K562 (cell line): ENCODE results near the gene ORAI3. TPM values are rescaled to one million over a fixed set of nuclear protein-coding genes. Genes with fewer than 3 reads are reported as not detected.
A peak's percentile ranks its signal among the peaks of the same experiment; 100 is the strongest.

Experiments used
- ATAC-seq: fragments of 200-7000 bp; cut with Tn5 transposase; 3 replicates; pipeline ENCODE4 v1.9.1; 2020; ENCODE audit warnings: moderate library complexity
- BruUV-seq: library from RNA; stranded (reverse); fragments of 400-500 nt; replicated peaks from 2 replicates; lab custom pipeline; 2021; lab: Mats Ljungman, UMichigan
- CTCF ChIA-PET: fragments of 300-600 bp; formaldehyde crosslinking; extraction: SDS; loops from one replicate; lab custom pipeline; 2021; ENCODE audit warnings: low intra/inter-chr PET ratio; lab: Yijun Ruan, JAX
- POLR2A ChIA-PET: fragments of 300-600, 350-650 bp; sonication (Branson Sonifier 250); formaldehyde crosslinking; extraction: SDS; loops from one replicate; lab custom pipeline; 2021; ENCODE audit warnings: antibody characterized with exemption, inconsistent platforms; lab: Yijun Ruan, JAX
- DNase-seq, 4 experiments: peaks; one replicate each; pipeline versions ENCODE4 v3.0.0 to v3.0.0-alpha.2; 2011 to 2018; ENCODE audit warnings: low spot score in 3 of 4, mixed read lengths in 3 of 4; ENCODE audit errors: extremely low read depth in 1 of 4
- FAIRE-seq: peaks from 2 replicates; lab custom pipeline; 2011; peaks lifted over from hg19 to GRCh38; lab: Jason Lieb, UNC
- H2AFZ ChIP-seq: 2 replicates; pipeline ENCODE4 v1.6.0; 2011; ENCODE audit warnings: low read depth, low read length, control low read depth, inconsistent platforms
- H3K27ac ChIP-seq: fragments of 200-600 bp; 3 replicates; pipeline ENCODE4 v1.8.0; 2011; ENCODE audit warnings: low read depth, mild to moderate bottlenecking, control low read depth, inconsistent platforms, low read length, moderate library complexity, mixed read lengths; ENCODE audit errors: extremely low read depth
- H3K27me3 ChIP-seq, 2 experiments: fragments of 300-600 bp in 1 of 2; 2 replicates in 1 of 2; 3 replicates in 1 of 2; pipeline versions ENCODE4 v1.6.0 to v1.8.0; 2011; ENCODE audit warnings: inconsistent platforms in 2 of 2, low read length in 2 of 2, mild to moderate bottlenecking in 1 of 2, mixed read lengths in 1 of 2, moderate library complexity in 1 of 2; ENCODE audit not compliant: control insufficient read depth in 2 of 2, insufficient read depth in 2 of 2
- H3K36me3 ChIP-seq: fragments of 300-600 bp; 3 replicates; pipeline ENCODE4 v1.8.0; 2011; ENCODE audit warnings: mild to moderate bottlenecking, low read length, inconsistent platforms; ENCODE audit not compliant: control insufficient read depth, insufficient read depth
- H3K4me1 ChIP-seq, 2 experiments: fragments of 200-600 bp in 1 of 2; replicated peaks in 1 of 2; 2 replicates in 1 of 2; 3 replicates in 1 of 2; pipeline versions ENCODE4 v1.5.1 to v1.8.0; 2011; ENCODE audit warnings: inconsistent platforms in 2 of 2, low read length in 2 of 2, mild to moderate bottlenecking in 1 of 2, mixed read lengths in 1 of 2, moderate library complexity in 1 of 2; ENCODE audit not compliant: control insufficient read depth in 2 of 2, insufficient read depth in 2 of 2
- H3K4me2 ChIP-seq: 2 replicates; pipeline ENCODE4 v1.6.1; 2011; ENCODE audit warnings: low read length, control low read depth, inconsistent platforms, mixed read lengths; ENCODE audit not compliant: insufficient read depth
- H3K4me3 ChIP-seq: fragments of 200-600 bp; sonication (generic), shearing (Covaris generic); 2 replicates; pipeline ENCODE4 v1.5.1; 2016; ENCODE audit warnings: control low read depth, inconsistent platforms
- H3K79me2 ChIP-seq: fragments of 200-600 bp; 3 replicates; pipeline ENCODE4 v1.8.0; 2011; ENCODE audit warnings: low read length, inconsistent platforms; ENCODE audit not compliant: control insufficient read depth, insufficient read depth
- H3K9ac ChIP-seq, 2 experiments: 2 replicates each; pipeline versions ENCODE4 v1.6.0 to v1.6.1; 2011; ENCODE audit warnings: low read depth in 2 of 2, low read length in 2 of 2, control low read depth in 1 of 2, inconsistent platforms in 1 of 2, mild to moderate bottlenecking in 1 of 2, mixed read lengths in 1 of 2; ENCODE audit not compliant: insufficient read depth in 1 of 2
- H3K9me1 ChIP-seq: one replicate; pipeline ENCODE4 v1.6.0; 2011; ENCODE audit warnings: inconsistent platforms, mild to moderate bottlenecking, low read length, moderate library complexity; ENCODE audit not compliant: control insufficient read depth, insufficient read depth
- H3K9me3 ChIP-seq: replicated peaks from 2 replicates; pipeline ENCODE4 v1.5.1; 2011; ENCODE audit warnings: low read depth, low read length, inconsistent platforms; ENCODE audit not compliant: control insufficient read depth, insufficient read depth
- H4K20me1 ChIP-seq: replicated peaks from 2 replicates; pipeline ENCODE4 v1.6.1; 2011; ENCODE audit warnings: low read length, inconsistent platforms, mixed read lengths; ENCODE audit not compliant: control insufficient read depth, insufficient read depth
- POLR2G ChIP-seq: fragments of 200-400 bp; formaldehyde crosslinking; IDR thresholded peaks from 2 replicates; pipeline ENCODE4 v1.6.1; 2017; ENCODE audit warnings: low read depth, mild to moderate bottlenecking, antibody characterized with exemption, low read length, moderate library complexity
- RBM25 ChIP-seq: fragments of 200-400 bp; formaldehyde crosslinking; IDR thresholded peaks from 2 replicates; pipeline ENCODE4 v1.6.1; 2018; ENCODE audit warnings: low read length, low read depth, moderate library complexity; ENCODE audit not compliant: severe bottlenecking
- RREB1 ChIP-seq: fragments of 250-450 bp; sonication (Bioruptor Pico); IDR thresholded peaks from 2 replicates; pipeline ENCODE4 v1.4.0; 2020
- TAF15 ChIP-seq: fragments of 200-400 bp; formaldehyde crosslinking; IDR thresholded peaks from 2 replicates; pipeline ENCODE4 v1.6.1; 2017; ENCODE audit warnings: mild to moderate bottlenecking, low read depth, low read length, moderate library complexity
- ZNF655 ChIP-seq: fragments of 250-450 bp; sonication (Bioruptor Pico); IDR thresholded peaks from 2 replicates; pipeline ENCODE4 v1.5.0; 2021
- ZNF77 ChIP-seq: fragments of 250-450 bp; sonication (Bioruptor Pico); IDR thresholded peaks from 2 replicates; pipeline ENCODE4 v1.5.0; 2020
- WGBS: fragments of 100-300 bp; shearing (Covaris generic); methylation state at CpG from one replicate; pipeline ENCODE4 v1.1.6; 2016; ENCODE audit warnings: low coverage, mixed read lengths; ENCODE audit not compliant: insufficient coverage; ENCODE audit errors: missing lambda C conversion rate; 5-methylcytosine and 5-hydroxymethylcytosine counted together
- in situ Hi-C: fragments of 300-500 bp; cut with MboI; formaldehyde crosslinking; loops from 4 replicates; pipeline ENCODE4 v1.15.0; 2018; ENCODE audit warnings: inconsistent platforms, mixed read lengths
- intact Hi-C: fragments of 100-400 bp; cut with micrococcal nuclease; formaldehyde crosslinking; loops from 2 replicates; pipeline ENCODE4 v1.14.2; 2022
- polyA plus RNA-seq, 8 experiments: library from polyadenylated mRNA; depleted of rRNA in 4 of 8; stranded (reverse) in 5 of 8; unstranded in 3 of 8; fragments of >200 nt; fragmentation: Nextera tagmentation in 2 of 8; fragmentation: Illumina TruSeq in 1 of 8; extraction: Ambion mirVana in 2 of 8; extraction: Trizol in 1 of 8; gene quantifications; 2 replicates each; pipeline versions ENCODE4 v1.2.1 to v1.2.3, GENCODE V29; 2011 to 2014; ENCODE audit warnings: inconsistent platforms in 1 of 8, missing spikeins in 1 of 8
- total RNA-seq, 7 experiments: library from RNA; depleted of rRNA in 6 of 7; stranded (reverse); fragments of >200 nt in 6 of 7; fragmentation: Illumina TruSeq in 2 of 7; extraction: Trizol in 2 of 7; gene quantifications; 2 replicates each; pipeline versions ENCODE4 v1.2.1 to v1.2.3, GENCODE V29; 2011 to 2021; ENCODE audit warnings: low replicate concordance in 1 of 7

The ORAI3 gene
- total and polyA plus RNA-seq, 9 of the 15 experiments (the other 6 are each of a cell fraction or from before 2014, with no cell fraction given), result 4.9 to 23.3 (median 14.1) TPM

- H4K20me1 ChIP-seq, result no peaks in the 10 kb centered on the region; the same call in 1 of the 2 replicates
- no peak for ATAC-seq
- 97% methylated on average over 15 of the region's 35 CpGs for WGBS
- DNase-seq, result no peak
- no TSS peak for BruUV-seq
- peaks cover 68% of the 10 kb centered on the region; the same call in 2 of the 3 replicates for H3K36me3 ChIP-seq
- intact Hi-C loops (no loop called here), in situ Hi-C loops (no loop called here)
- ChIA-PET POLR2A (interaction anchor here (0.6 kb wide), 2 partner anchors 48 to 290 kb away, joined by 3 read pairs; no protein-coding TSS in a partner anchor), CTCF (no interaction called here)
- no peaks in the 10 kb centered on the region for H3K79me2 ChIP-seq
- H3K4me3 ChIP-seq, result no peak overlapping the region
- no peaks in the 10 kb centered on the region for H3K9me3 ChIP-seq
- H3K27ac ChIP-seq, result no peak overlapping the region
- FAIRE-seq, result no peak
- H3K27me3 ChIP-seq, result no peaks in the 10 kb centered on the region
- H3K4me1 ChIP-seq, result peaks cover 0 to 38% of the 10 kb centered on the region in 2 experiments; a peak in 3 of 5 replicates
- H2AFZ ChIP-seq, result no peak overlapping the region
- peaks cover 3% of the 10 kb centered on the region for H3K9me1 ChIP-seq
- TF ChIP-seq POLR2G (peak; percentile 57), ZNF77 (no peak)
- TF ChIP-seq, all 486 proteins: peak for 1
- Histone ChIP-seq H3K9ac (peak overlapping the region in 1 of 2 experiments; percentile 36; a peak in 1 of 4 replicates), H3K4me2 (no peak overlapping the region)
These were observed 18.7 kb upstream of the ORAI3 start for GRCh38 chr16:30930160-30930571.

GRCh38 chr16:30931068-30931650 is 17.7 kb upstream of the ORAI3 start:
- no peak for ATAC-seq
- Histone ChIP-seq H3K4me2 (no peak overlapping the region), H3K9me3 (no peaks in the 10 kb centered on the region), H3K36me3 (peaks cover 73% of the 10 kb centered on the region; the same call in 2 of the 3 replicates), H3K9ac (peak overlapping the region in 1 of 2 experiments; percentile 6; a peak in 1 of 4 replicates), H3K4me3 (no peak overlapping the region), H3K79me2 (no peaks in the 10 kb centered on the region), H3K27me3 (no peaks in the 10 kb centered on the region), H3K27ac (no peak overlapping the region), H4K20me1 (no peaks in the 10 kb centered on the region; the same call in 1 of the 2 replicates), H2AFZ (no peak overlapping the region), H3K9me1 (peaks cover 3% of the 10 kb centered on the region), H3K4me1 (peaks cover 0 to 29% of the 10 kb centered on the region in 2 experiments; a peak in 3 of 5 replicates)
- CTCF ChIA-PET, result no interaction called here
- DNase-seq, result no peak
- 71% methylated on average over 12 of the region's 12 CpGs for whole genome bisulfite sequencing
- intact Hi-C loops (no loop called here), in situ Hi-C loops (no loop called here)
- POLR2A ChIA-PET, result no interaction called here
- no peak for TF ChIP-seq ZNF655 (CRISPR knock-in tag)
- TF ChIP-seq RBM25, result no peak
- TF ChIP-seq TAF15, result no peak
- TF ChIP-seq RREB1 (CRISPR knock-in tag), result no peak
- BruUV-seq, result no TSS peak
- no peak for FAIRE-seq
